MM.1S (cell line): Measurements from ENCODE around the gene NUAK1.

Experiments used
- CTCF ChIP-seq: fragments of 300-600 bp; sonication (generic); IDR thresholded peaks from 2 replicates; pipeline ENCODE4 v1.5.1; 2016; ENCODE audit warnings: antibody characterized with exemption, low read length, mixed read lengths
- EZH2 ChIP-seq: fragments of 300-600 bp; sonication (generic); optimal IDR thresholded peaks from 2 replicates; pipeline ENCODE3; 2017; ENCODE audit warnings: low read depth, mild to moderate bottlenecking, antibody characterized with exemption, low read length, mixed read lengths

- TF ChIP-seq CTCF (no peak), EZH2 (no peak)
Measured at GRCh38 chr12:106091446-106091820, 47.3 kb downstream of the NUAK1 start.
